Eye (tissue), 1 donor: ENCODE measurements around the gene CFL1.

Source experiments
- DNase-seq: peaks from one replicate; pipeline ENCODE4 v3.0.0-alpha.2; 2015

CFL1 gene

DNA sequence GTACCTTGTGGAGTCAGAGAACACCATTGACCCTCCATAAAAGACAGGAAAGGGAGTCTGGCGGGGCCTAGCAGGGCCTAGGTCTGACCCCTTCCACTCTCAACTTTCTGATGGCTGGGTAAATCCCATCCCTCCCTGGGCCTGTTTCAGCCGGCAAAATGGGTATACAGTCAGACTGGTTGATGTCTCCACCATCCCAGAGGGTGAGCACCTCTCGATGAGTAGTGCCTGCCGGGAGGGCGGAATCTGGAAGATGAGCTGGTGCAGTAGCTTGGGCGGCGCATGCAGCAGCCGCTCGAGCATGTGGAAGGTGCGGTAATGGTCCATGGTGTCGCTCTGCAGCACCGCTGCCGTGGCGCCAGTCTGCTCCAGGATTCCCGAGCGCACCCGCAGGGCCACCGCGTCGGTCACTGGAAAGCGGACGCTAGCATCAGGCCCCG is 29.8 kb upstream of the CFL1 start:
- no peak for DNase-seq

DNA sequence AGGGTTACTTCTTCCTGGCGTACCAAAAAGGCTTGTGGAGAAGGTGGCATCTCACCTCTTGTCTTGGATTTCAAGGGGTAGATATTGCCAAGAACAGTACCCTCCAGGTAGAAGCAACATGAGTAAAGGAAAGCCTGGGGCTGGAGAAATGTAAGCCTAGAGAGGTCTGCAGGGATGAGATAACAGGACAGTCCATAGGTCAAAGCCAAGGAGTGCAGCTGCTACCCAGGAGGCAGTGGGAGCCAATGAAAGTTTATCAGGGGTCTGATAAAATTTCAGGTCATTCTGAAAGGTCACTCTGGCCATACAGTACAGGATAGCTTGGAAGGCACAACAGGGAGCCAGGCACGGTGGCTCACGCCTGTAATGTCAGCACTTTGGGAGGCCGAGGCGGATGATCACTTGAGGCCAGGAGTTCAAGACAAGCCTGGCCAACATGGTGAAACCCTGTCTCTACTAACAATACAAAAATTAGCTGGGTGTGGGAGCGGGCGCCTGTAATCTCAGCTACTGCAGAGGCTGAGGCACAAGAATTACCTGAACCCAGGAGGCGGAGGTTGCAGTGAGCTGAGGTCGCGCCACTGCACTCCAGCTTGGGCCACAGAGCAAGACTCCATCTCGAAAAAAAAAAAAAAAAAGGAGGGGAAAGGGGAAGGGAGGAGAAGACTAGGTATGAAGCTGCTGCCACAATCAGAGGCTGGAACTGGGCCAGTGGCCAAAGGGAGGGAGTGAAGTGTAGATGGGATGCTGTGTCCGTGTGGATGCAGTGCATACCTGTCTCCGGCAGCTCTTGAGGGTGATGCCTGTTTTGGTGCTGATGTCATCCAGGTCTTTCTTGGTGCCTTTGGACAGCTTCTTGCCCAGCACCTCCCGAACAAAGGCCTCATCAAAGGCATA is 29.1 kb upstream of the CFL1 start:
- DNase-seq: no peak

DNA sequence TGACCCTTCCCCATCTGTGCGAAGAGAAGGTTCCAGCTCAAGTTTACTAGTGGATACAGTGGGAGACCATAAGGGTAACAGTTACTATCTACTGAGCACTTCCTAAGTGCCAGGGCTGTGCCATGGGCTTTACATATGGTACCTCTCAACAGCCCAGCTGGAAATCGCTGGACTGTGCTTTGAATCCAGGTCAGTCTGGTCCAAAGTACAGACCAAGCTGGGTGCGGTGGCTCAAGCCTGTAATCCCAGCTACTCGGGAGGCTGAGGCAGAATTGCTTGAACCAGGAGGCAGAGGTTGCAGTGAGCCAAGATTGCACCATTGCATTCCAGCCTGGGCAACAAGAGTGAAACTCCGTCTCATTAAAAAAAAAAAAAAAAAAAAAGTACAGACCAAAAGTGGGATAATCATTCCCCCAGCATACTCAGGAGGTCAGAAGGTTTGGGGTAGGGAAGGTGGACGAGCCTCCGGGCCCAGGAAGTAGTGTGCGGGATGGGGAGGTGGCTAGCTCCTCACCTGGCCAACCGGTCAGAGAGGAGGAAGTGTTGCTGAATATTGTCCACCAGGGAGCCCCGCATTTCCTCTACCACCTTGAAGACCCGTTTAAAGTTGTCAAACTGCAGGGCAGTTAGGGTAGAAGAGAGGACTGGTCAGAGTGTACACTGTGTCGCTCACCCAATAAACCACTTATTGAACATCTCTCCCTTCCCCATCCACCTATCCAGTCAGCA is 28.0 kb upstream of the CFL1 start:
- DNase-seq: no peak

DNA sequence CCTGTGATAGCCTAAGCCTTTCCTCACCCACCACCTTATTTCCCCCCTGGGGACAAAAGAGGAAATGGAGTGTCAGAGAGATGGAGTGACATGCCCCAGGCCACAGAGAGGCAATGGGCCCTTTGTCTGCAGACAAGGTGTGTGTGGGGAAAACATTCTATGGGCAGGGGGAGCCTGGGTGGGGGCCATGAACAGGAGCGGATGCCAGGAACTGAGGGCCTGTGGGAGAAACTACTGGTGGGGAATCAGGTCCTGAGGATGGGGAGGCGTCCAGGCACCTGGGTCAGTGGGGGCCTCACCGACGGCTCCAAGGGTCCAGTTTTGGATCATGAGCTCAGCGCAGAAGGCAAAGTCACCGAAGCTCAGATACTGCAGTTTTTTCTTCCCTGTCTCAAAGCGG is 27.3 kb upstream of the CFL1 start:
- no peak for DNase-seq

DNA sequence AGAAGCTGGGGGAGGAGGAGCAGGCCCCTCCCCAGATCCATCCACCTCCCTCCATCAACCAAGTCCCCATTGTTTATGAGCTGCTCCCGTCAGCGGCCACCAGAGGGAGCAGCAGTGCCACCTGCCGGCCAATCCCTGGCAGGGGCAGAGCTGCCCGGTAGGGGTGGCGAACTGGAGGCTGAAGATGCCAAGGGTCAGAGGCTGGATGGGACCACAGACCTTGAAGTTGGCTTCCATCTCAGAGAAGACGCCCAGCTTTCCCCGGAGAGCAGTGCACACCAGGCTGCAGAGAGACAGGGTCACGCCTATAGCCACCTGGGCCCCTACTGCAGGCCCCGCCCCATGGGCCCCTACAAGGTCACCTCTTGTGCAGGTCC is 26.7 kb upstream of the CFL1 start:
- peak; percentile 86 for DNase-seq

DNA sequence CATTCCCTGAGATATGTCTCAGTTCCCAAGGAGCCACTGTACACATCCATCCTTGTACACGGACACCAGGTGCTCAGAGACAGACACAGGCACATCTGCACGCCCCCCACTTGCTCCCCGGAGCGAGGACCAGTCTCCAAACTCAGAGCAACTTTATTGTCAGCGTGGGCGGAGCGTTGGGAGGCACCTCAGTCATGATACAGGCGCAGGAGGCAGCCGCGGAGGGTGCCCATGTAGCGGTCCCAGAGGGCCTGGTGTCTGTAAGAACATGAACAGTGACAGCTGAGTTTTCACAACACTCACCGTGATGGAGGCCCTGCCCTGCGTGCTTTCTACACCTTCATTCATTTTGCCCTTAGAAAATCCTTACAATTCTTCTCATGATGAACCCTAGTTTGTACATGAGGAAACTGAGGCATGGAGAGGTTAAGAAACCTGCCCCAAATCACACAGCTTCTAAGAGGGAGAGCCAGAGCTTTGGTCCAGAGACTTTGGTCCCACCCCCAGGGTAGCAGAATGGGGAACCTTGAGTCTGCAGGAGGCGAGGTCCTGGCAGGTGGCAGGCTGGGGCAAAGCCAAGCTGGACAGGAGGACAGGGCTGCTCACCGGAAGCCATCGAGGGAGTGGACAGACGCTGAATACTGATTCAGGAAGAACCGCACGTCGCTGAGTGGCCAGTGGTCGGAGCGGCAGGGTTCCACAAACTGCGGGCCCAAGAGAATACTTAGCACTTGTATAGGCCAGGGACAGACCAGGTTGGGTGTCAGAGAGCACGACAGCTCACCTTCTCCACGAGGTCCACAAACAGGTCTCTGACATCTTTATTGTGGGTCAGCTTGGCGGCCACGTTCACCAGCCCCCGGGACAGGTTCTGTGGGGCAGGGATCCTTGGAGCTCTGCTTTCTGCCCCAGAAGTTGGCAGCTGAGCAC is 26.1 kb upstream of the CFL1 start:
- DNase-seq: no peak

DNA sequence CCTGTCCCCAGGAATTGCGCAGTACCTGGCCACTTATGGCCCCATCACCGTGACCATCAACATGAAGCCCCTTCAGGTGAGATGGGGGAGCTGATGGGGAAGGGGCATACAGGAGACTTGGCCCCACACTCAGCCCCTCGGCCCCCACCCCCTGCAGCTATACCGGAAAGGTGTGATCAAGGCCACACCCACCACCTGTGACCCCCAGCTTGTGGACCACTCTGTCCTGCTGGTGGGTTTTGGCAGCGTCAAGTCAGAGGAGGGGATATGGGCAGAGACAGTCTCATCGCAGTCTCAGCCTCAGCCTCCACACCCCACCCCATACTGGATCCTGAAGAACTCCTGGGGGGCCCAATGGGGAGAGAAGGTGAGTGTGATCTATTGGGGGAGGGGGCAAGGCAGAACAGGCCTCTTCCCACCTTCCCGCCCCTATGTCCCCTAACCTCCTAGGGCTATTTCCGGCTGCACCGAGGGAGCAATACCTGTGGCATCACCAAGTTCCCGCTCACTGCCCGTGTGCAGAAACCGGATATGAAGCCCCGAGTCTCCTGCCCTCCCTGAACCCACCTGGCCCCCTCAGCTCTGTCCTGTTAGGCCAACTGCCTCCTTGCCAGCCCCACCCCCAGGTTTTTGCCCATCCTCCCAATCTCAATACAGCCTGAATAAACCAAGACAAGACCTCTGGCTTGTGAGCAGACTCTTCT is 25.2 kb upstream of the CFL1 start:
- no peak for DNase-seq

DNA sequence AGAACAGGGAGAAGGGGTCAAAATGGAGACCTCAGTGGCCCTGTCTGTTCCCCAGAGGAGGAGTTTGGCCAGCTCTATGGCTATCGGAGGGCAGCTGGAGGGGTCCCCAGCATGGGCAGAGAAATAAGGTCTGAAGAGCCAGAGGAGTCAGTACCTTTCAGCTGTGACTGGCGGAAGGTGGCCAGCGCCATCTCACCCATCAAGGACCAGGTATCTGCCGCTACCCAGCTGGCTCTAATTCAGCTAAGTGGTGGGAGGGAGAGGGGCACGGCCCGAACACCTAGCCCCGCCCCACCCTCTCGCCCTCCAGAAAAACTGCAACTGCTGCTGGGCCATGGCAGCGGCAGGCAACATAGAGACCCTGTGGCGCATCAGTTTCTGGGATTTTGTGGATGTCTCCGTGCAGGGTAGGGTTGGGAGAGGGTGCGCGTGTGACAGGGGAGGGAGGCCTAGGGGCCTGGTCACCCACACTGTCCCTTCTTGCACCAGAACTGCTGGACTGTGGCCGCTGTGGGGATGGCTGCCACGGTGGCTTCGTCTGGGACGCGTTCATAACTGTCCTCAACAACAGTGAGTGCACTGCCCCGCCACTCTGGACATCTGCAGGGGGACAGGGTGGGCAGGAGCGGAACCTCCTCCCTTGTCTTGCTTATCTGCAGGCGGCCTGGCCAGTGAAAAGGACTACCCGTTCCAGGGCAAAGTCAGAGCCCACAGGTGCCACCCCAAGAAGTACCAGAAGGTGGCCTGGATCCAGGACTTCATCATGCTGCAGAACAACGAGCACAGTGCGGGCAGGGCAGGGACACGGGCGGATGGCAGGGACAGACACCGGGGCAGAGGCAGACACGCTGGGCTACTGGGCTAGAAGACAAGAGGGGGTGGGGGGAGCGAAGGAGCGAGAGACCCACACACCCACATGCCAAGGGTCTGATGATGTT is 24.4 kb upstream of the CFL1 start:
- DNase-seq: no peak

DNA sequence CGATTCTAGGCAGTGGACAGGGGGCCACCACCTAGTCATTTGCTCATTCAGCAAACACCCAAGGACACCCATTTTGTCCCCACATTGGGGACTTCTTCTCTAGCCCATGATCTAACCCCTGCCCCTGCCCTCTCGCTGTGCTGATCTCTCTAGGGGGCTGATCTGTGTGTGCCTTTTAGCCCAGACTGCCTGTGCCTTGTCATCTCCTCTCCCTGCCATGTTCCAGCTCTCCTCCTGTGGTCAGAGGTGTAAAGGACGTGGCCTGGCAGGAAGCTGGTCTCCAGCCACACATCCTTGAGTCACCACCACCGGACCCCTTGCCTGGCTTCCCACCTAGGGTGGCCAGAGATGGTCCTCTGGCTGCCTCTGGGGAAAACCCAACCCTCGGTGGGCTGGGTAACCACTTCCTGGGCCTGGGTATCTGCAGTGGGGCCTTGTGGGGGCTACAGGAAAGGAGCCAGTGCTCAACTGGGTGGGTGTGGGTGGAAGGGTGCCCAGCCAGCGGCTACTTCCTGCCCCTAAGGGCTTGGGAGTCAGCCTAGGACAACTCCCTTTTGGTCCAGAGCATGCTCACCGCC is 23.0 kb upstream of the CFL1 start:
- no peak for DNase-seq

DNA sequence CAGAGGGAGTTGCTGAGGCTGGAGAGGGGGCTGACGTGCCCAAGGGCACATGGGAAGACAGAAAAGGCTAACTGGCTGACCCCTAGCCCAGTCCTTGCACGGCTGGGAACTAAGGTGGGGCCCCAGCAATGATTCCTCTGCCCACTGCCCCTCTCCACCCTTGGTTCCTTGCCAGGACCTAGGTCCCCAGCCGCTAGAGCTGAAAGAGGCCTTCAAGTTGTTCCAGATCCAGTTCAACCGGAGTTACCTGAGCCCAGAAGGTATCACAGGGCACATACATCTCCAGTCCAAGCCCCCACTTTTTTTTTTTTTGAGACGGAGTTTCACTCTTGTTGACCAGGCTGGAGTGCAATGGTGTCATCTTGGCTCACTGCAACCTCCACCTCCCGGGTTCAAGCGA is 22.0 kb upstream of the CFL1 start:
- no peak for DNase-seq

DNA sequence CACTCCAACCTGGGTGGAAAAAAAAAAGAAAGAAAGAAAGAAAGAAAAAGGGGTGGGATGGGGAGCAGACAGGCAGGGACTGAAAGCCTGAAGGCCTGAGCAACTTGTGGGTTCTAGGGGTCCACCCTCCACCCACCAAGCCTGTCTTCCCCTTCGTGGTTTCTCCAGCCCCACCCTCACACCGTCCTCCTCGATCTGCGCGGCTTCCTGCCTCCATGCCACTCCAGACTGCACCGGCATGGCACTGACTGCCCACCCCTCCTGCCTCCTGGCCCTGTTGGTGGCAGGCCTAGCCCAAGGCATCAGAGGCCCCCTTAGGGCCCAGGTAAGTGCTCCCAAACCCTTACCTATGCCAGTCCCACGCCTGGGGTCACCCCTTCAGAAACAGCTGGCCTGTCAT is 21.6 kb upstream of the CFL1 start, which contains the start of gene CTSW:
Gene CTSW (plus strand): TSS at position 221 of the 400 bp plus-strand sequence. CDS start 18 bp downstream, at position 239.
- DNase-seq: no peak

DNA sequence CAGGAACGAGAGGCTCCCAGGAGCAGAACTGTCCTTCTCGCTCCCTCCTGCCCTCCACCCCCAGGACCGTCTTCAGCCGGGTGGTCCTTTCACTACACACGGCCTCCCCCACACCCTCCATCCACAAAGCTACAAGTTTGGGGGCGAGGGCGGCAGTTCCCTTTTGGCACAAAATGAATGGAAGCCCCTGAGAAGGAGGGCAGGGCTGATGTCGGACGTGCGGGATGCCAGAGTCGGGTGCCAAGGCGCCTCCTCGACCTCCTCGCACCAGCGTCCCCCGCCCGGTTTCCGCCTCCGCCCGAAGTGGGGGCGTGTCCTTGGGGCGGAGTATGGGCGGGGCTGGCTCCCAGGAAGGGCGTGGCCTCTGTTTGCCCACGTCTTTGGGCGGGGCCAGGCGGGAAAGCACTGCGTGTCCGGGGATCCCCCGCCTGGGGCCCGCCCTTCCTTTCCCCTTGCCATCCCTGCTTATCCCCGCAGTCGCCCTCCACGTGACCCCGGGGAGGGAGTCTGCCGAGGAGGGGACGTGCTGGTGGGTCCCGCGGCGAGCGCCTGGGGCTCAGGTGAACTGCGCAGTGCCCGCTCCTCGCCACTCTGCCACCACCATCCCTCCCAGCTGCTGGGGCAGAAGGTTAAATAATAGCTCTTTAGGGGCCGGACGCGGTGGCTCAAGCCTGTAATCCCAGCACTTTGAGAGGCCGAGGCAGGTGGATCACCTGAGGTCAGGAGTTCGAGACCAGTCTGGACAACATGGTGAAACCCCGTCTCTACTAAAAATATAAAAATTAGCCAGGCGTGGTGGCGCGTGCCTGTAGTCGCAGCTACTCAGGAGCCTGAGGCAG is 15.6 kb upstream of the CFL1 start:
- peak; percentile 98 for DNase-seq

DNA sequence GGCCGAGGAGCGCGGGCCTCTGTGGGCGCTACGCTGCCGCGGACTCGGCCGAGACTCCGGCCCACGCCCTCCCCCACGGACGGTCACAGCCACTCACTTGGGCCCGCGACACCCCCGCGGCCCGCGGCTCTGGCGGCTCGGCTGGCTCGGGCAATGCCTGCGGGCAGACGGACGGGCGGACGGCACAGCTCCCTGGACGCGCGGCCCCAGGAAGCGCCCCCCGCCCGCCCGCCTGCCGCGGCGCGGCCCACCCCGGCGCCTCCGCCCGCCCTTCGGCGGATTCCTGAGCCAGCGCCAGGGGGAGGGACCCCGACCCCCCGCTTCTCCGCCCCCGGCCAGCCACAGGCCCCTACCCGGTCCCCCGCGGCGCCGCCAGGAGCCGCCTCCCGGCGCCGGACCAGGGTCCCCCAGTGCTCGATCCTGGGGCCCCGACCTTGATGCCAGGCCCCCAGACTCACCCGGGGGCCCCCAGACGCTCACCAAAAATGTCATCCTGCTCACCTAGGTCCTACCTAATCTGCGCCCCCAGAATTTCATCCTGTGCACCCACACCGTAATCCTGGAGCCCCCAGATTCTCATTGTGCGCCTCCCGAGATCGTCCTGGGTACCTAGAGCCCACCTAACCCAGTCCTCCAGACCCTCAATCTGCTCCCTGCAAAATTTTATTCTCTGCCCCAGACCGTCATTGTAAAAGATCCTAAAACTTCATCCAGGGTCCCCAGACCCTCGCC is 14.8 kb upstream of the CFL1 start, which contains the start of gene EFEMP2:
Gene EFEMP2 (minus strand): TSS at position 215 of the 732 bp plus-strand sequence. CDS start 446 bp downstream, outside the sequence.
- DNase-seq: peak; percentile 62

DNA sequence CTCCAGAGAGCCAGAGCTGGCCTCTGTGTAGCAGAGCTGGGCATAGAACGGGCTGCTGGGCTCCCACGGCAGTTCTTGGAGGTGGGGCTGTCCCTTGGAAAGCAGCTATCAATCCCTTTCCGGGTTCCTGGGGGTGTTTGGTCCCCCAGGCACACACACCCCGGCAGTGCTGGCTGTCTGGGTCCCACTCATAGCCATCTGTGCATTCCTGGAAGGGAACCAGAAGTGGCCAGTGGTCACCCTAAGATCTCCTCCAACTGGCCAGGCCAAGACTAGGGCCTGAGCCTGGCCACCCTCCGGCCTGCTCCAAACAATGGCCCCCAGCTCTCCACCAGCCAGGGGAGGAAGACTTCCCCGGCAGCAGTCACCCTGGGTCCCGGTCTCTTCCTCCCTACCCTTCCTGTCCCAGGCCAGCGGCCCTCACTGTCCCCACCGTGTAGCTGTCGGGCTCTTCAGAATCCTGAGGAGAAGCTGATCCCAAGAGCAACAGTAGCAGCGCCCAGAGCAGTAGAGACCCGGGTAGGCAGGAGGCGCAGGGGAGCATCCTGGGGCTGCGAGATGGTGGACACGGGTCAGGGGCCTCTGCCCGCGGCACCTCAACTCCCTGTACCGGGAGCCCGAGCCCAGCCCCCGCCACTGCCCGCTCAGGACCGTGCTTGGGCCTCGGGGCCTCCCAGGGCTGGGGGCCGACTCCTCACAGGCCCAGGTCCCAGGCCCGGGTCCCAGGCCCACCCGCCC is 14.0 kb upstream of the CFL1 start:
- peak; percentile 48 for DNase-seq

DNA sequence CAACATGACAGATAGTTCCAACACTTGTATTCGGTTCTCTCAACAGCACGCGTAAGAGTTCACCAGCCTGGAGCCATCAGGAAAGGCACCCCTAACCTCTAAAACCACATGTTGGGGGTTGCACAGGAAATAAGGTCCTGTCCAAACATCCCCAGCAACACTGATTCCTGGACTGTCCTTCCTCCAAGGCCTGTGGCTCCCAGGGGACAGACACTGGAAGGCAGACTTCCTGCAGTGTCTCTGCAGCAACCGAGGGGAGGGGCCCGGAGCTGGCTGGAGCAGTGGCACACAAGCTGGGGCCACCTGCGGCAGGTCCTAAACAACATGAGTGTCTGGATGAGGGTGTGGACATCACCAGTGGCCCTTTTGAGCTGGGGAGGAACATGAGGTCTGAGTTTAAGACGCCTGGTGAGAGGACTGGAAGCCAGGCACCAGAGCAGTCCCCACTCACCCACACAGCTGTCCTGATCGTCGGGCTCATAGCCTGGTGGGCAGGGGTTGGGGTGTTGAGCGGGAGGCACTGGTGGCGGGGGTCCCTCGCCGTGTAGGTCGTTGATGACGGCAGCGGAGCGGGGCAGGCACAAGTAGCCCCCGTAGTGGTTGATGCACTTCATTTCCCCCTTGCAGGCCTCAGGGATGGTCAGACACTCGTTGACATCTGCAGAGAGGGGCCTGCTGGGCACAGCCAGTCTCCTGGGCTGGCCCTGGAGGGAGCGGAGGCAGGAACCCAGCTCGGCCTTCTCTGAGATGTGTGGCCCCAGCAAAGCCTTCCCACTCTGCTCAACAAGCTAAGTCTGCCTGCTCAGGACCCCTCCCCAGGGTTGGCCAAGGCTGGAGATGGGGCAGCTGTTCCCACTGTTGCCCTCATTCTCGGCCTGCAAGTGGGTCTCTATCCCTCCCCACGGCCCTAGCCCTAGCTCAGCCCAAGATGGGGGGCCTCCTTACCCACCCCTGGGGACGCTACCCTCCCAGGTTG is 13.0 kb upstream of the CFL1 start:
- no peak for DNase-seq

DNA sequence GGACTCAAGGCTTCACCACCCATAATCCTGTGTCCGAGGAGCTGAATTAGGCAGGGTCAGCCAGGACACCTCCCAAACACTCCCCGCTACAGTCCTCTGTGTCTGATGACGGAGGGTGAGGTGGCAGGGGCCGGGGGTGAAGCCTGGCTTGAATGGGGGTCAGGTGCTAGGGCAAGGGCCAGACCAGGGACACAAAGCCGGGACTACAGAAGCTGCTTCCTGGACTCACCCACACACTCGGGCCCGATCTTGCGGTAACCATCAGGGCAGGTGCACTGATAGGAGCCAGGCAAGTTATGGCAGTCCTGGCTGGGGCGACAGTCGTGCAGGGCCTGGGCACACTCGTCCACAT is 12.3 kb upstream of the CFL1 start:
- DNase-seq: no peak
